Right hindlimb (tissue), 1 donor: ENCODE results near the gene ADD3.
"Not testable (repeated sequence)": the region's sequence is repeated elsewhere in the genome, so short reads cannot be mapped to it uniquely, and the experiment has no call there.

Source experiments
- DNase-seq: peaks from one replicate; pipeline ENCODE4 v3.0.0-alpha.2; 2018

ADD3 gene

DNA sequence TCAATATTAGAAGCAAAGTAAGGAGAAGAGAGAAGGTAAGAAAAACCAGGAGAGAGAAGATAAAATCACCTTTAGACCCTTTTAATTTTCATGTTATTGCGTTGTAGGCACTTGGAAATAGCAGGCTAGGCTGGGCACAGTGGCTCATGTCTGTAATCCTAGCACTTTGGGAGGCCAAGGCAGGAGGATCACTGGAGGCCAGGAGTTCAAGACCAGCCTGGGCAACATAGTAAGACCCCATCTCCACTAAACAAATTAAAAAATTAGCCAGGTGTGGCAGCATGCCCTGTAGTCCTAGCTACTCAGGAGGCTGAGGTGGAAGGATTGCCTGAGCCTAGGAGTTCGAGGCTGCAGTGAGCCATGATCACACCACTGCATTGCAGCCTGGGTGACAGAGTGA lies 106.9 kb downstream of the ADD3 start:
- not testable (repeated sequence) for DNase-seq

DNA sequence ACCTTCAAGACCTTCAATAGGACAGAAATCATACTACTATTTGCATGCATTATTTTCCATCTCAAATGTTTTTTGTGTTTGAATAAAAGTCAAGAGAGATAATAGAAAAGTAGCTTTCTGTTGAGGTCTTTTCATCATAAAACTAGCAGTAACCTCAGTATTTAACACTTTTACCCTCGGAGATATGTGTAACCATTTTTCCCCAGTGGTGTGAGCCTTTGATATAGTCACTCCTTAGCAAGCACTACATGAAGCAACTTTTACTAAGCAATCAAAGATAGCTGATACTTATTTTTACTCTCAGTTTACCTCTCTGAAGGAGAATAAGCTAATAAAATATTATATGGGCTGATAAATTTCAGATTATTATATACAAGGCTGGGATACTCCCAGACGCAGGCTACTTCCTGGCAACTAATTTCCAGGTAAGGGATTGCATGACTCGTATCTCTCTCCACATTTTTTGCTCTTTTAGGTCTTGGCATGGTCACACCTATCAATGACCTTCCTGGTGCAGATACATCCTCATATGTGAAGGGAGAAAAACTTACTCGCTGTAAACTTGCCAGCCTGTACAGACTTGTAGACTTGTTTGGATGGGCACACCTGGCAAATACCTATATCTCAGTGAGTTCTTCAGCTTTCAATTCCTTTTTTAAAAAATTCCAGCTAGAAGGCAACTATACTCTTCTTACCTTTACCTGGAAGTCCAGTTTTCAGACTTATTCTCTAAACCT lies 108.2 kb downstream of the ADD3 start:
- DNase-seq = no peak

DNA sequence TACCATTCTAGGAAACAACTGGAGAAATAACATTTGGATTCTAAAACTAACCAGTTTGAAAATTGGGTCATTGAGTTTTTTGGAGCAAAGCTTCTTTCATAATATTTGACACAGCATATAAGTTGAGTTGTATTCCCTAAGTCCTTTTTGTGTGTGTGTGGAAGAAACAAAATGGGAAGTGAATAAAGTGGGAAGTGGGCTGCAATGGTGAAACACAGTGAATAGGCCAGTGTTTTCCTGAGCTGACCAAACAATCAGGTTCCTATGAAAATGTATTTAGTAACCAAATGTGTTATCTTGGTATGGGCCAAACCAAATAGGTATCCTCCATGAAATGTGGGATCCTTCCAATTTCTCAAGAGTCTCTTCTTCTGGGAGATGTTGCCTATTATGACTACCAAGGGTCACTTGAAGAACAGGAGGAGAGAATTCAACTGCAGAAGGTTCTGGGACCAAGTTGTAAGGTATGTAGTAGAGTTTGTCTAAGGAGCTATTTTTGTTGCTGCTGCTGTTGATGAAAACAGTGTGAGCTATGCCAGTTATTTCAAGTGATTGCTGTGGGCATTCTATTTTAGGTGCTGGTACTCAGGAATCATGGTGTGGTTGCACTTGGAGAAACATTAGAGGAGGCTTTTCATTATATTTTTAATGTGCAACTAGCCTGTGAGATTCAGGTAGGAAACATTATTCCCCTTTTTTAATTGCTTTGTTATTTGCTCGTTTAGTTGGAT lies 111.3 kb downstream of the ADD3 start:
- no peak for DNase-seq

DNA sequence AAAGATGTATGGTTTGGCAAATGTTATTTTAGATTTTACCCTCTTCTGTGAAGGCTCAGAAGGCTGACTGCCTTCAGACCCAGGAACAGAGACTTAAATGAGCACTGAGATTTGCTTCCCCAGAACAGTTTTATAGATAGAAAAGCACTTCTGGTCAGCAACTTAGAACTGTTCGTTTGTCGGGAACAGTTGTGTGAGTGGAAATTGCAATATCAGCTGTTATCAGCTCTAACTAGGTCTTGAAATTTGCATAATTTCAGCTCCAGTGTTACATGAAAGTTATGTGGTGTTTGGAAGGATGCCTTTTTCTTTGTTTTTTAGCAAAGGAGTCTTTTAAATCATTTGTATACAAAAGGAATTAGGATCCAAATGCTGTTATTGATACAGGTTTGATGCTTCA lies 115.8 kb downstream of the ADD3 start:
- no peak for DNase-seq

DNA sequence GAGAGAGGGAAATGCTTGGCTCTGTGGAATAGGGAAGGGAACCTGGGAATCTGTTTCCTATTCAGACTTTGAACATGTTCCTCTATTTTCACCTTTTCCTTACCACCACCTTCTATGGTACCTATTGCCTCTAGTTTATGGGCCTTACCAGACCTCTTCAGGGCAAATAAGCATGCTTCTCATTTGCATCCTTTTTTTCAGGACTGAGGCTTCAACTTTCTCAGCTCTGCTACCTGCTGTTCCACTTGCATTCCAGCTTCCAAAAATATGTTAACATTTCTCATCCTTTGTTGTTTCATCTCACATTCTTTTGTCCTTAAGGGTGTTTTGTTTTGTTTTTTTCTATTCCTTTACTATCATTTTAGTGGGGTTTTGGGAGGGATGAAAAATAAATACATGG lies 121.7 kb downstream of the ADD3 start:
- DNase-seq = no peak

DNA sequence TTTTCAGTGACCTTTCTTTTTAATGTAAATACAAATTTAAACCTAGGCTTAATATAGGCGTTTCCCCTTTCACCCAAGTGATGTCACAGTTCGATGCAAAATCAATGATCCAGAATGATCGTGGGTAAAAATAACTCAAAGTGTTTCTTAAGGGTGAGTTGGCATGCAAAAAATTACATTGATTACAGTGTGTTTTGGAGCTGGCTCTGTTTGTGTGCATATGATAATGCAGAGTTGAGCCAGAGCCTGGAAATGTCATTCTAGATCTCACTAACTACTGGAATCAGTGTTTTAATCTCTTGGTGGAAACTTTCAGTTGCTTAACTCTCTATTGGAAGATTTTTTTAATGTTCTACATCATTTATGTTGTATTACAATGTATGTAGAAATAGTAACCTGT lies 127.1 kb downstream of the ADD3 start:
- DNase-seq = no peak

DNA sequence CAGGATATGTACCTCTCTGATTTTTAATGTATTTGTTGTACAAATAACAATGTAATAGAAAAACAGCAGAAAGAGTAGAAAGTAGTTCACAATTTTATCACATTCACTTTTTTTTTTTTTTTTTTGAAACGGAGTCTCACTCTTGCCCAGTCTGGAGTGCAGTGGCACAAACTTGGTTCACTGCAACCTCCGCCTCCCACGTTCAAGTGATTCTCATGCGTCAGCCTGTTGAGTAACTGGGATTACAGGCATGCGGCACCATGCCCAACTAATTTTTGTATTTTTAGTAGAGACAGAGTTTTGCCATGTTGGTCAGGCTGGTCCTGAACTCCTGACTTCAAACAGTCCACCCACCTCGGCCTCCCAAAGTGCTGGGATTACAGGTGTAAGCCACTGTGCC lies 128.1 kb downstream of the ADD3 start:
- DNase-seq = not testable (repeated sequence)

DNA sequence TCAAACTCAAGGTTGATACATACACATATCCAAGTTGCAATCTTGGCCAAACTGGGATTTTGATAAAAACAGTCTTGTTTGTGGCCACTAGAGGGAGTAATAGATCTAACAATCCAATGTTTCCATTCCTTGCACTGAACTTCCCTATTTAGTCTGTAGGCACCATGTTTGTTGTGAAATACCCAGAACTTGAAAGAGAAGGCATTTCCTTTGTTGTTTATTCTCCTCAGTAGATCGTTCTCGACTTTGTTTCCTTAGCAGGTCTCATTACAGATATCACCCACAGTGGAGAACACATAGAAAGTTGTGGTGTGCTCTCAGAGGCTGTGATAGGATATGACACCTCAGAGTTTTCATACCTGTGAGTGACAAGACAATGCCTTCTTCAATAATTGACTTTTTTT lies 129.4 kb downstream of the ADD3 start:
- no peak for DNase-seq

DNA sequence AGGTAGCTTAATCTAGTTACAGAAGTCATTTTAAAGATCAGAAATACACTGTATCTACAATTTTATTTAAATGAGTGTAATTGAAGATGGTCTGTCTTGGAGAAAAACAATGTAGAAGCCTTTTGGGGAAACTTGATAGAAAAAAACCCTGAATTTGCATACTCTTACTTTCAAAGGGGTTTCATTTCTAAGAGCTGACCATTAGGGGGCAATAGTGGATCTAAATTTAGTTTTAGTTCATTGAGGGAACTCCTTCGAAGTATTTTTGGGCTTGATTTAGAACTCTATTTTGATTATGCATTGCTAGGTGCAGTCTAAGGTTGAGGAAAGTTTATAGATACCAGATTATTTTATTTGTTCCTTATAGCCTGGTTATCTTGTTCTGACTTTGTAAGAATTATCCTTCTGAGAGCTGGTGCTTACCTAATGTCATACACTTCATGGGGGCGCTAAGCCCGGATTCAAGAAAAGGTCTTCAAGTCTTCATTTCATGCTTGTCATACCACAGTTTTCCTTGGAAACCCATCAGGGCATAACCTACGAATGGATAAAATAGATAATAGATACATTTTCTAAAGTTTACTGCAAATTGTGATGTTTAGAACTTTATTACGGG lies 130.5 kb downstream of the ADD3 start:
- no peak for DNase-seq

DNA sequence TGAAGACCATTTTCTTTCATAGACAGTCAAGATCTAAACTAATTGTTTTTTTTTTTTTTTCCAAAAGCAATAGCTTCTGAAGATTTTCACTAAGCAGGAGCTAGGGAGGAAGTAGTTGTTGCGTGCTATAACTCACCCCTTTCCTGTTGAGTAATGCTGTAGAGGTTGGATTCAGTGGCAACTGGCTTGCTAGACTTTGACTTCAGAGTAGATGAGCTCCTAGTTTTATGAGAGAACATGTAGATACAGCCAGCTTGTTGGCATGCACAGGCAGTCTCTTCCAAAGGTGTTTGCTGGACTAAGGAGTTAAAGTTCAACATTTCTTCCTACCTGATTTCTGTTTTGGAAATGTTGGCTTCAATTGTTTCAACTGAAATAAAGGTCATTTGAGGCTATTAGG lies 133.4 kb downstream of the ADD3 start:
- DNase-seq = no peak

DNA sequence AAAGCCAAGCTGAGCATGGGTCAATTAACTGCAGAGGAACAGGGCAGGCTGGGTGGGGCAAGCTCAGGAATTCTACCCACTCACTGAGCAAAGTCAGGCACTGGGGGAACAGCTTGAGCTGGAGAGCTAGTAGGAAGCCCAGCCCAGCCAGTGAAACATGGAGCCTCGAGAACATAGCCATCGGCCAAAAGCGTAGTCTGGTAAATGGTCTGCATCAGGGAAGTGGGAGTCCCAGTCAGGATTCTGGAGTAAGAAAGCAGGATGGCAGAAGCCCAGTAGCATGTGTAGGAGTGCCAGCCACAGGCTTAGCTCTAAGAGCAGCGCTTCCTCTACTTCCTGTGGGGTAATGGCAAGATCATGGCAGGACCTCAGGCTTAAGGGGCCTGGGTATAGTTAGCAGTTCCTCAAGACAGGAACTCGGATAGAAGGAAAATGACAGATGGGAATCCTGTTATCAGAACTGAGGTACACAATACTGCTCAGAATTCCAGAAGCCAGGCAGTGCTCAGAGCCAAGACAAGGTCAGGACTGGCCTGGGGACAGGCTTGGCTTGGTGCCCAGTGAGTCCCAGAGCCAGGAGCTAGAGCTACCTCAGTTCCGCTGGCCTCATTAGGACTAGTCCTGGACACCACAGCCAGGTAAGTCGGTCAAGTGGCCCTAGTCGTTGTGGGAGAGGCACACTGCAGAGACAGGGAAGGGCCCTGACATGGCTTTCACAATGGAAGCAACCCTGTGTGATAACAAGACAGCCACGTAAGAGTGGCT lies 134.3 kb downstream of the ADD3 start:
- DNase-seq = no peak

DNA sequence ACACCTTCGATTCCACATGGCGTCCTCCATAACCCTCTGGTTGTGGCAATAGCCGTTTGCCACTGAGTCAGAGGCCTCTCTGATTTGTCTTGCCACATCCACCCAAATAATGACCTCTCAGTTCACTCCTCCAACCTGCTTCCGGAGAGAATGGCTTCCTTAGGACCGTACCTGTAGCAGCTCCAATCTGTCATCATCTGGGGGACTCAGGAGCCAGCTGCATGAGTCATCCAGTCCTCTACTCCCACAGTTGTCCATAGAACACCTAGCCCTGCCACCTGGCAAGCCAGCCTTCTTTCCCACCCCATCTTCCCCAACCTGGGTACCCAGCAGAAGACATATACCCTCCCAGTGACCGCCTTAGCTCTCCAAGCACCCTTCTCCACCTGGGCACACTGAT lies 135.2 kb downstream of the ADD3 start:
- DNase-seq = no peak

DNA sequence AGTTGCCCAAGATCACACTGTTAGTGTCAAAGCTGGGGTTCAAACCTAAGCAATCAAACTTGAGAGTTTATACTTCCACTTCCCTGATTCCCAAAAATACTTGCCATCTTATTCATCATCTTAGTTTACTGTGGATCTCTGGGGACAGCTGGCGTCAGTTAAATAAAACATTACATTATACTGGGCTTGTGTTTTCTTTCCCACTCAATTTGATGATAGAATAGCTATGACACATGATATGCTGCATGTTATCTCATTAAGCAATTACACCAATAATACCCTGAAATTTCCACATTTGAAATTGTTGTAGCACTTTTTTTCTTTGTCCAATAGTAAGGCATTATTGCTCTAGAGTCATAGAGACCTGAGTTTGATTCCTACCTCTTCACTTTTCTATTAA lies 136.7 kb downstream of the ADD3 start:
- DNase-seq = no peak

DNA sequence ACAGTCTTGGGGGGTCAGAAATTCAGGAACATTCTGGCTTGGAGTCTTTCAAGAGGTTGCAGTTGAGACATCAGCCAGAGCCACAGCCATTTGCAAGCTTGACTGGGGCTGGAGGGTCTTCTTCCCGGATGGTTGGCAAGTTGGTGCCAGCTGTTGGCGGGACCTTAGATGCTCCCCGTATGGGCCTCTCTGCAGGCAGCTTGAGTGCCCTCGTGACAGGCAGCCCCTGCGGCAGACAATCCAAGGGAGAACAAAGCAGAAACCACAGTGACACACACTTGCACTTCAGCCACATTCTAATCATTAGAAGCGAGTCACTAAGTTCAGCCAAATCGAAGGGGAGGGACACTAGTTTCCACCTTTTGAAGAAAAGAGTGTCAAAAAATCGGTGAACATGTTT lies 140.2 kb downstream of the ADD3 start:
- DNase-seq = no peak

DNA sequence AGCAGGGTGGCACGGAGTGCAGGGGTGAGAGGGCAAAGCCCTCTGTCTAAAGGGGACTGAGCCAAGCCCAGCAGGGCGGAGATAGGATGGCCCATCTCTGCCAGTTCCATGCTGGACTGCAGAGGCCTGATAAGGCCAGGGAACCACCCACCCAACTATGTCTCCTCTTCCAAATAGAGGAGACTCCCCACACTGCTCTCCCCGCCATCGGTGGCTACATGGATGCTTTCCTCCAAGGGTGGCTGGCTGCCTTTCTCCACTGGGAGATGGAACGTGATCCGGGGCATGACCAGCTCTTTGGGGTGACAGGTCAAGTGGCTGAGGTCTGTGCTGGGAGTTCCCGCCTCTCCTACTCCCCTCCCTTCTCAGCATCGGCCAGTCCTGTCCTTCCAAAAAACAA lies 141.5 kb downstream of the ADD3 start:
- no peak for DNase-seq

DNA sequence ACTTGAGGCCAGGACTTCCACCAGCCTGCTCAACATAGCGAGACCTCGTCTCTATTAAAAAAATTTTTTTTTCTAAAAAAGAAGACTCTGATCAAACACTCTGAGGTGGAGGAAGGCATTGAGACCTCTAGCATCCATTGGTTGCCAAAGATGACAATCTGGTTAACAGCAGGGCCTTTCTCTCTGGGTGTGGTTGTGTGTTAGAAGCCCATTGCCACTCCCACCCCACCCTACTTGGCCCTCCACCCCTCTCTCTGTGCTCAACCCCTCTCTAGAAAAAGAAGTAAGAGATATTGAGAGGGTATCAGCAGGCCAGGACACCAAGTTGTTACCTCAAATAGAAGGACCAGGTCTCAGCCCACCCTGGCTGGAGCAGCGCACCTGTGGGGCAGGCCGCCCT lies 142.3 kb downstream of the ADD3 start:
- no peak for DNase-seq

DNA sequence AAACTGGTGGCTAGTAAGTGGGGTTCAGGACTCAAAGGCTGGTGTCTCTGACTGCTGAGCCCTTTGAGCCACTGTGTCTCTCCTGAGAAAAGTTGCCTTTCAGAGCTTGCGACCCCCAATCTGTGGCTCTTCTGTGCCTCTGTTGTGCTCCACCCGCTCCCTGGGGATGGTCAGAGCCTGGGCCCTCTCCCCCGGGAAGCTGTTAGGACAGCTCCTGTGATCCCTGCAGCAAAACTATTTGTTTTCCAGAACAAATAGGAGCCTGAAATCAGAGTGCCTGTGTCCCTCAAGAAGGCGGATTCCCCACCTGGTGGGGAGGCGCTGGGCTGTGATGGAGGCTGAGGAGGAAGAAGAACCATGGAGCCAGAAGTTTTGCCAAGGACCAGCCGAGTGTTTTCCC lies 143.2 kb downstream of the ADD3 start:
- DNase-seq = no peak

DNA sequence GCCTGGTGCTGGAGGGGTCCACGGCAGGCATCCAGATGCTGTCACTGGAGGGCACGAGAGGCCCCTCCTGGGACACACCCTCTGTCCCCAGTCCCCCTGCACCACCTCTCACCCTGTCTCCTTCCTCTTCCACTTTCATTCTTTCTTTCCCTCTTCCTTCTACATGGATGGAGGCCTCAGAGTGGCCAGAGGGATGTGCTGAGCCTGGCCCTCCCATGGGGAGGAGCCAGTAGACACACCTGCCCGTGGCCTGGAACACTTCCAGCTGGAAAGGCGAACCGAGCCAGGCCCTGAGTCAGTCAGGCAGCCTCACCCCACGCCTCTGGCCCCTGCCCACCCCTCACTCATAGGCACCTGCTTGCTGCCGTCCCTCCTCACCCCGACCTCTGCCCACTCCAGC lies 143.7 kb downstream of the ADD3 start:
- DNase-seq = no peak

DNA sequence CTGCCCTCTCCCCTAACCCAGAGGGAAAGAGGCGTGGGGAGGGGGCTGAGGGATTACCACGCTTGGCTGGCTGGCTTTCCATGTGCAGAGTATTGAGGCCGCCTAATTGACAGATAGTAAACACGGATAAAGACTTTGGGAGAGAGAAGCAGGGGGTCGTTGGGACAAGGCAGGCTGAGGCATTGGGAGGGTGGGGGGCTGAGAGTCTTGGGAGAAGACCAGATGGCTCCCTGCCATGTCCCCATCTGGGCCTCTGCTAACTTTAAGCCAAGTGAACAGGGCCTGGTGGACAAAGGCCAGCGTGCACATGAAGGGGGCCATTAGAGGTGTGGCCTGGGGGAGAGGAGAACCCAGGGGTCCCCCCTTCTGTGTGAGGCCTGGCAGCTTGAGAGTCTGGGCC lies 144.2 kb downstream of the ADD3 start:
- no peak for DNase-seq

DNA sequence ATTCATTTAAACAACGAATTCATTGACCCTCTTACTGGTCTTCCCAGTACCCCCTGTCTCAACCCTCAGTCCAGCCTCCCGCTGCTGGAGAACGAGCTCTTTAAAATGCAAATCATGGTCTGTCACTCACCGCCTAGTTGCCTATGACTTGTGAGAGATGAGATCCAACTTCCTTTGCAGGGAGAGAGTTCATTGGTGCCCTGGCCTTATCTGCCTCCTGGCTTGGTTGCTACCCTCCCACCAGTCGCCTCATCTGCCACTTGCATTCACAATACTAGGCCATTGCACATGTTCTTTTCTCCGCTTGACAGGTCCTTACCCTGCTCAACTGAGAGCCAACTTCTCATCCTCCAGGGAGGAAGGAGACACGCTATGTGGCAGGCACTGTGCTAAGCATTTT lies 145.6 kb downstream of the ADD3 start:
- no peak for DNase-seq

DNA sequence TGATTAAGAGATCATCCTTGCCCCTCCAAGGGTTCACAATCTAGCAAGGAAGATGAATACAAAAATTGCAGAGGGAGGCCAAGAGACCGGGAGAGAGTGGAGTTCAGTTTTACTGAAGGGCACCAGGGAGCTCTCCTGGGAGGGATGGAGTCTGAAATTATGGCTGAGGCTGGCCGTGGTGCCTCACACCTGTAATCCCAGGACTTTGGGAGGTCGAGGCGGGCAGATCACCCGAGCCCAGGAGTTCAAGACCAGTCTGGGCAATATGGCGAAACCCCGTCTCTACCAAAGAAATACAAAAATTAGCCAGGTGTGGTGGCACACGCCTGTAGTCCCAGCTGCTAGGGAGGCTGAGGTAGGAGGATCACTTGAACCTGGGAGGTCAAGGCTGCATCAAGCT lies 148.3 kb downstream of the ADD3 start:
- no peak for DNase-seq

DNA sequence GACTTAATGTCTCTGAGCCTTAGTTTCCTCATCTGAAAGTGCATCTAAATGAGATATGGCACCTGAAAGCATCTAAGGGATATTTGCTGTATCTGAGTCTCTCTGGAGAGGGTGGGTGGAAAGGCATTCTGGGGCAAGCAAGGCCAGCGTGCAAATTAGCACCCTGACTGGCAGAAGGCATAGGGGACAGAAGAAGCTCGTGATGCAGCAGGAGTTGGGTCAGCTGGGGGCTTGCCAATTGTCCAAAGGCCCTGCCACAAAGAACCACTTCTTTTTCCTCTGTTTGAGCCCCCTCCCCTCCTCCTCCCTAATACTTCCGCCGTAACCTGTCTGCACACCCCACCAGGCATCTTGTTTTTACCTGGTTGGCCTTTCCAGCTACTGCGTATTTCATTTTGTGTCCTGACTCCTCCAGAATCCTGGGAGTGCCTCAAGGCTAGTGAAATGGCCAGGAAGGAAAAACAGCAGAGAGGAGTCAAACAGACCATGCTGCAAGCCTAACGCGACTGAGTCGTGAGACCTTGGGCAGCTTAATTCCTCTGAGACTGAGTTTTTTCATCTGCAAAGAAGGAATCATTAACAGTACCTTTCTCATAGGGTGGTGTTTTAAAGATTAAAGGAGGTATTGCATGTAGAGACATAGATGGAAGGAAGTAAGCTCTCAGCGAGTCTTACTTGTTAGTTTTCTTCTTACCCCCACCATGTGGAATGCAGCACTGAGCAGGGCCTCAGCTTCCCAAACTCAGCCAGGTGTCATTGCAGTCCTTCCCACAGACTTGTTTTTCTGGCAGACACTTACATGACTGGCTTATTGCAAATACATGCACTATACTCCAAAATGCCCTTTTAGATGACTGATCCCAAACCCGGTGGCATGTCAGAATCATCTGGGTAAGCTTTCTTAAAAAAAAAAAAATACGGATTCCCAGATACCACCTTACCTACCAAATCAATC lies 150.5 kb downstream of the ADD3 start:
- no peak for DNase-seq
